ENCODE results near the gene CDKN2D.

Gene CDKN2D

GRCh38 chr19:10568062-10568825, 535 bp downstream of the CDKN2D start:
- peak; percentile 84 to 89 for DNase-seq
- no peak for TF ChIP-seq POLR2A (IDR thresholded peaks at IDR 0.05; ENCODE audit: low read length)
- no peak for TF ChIP-seq GATA1 (IDR thresholded peaks at IDR 0.05; ENCODE audit: low read depth, low read length)

GRCh38 chr19:10567656-10568055, 1.1 kb downstream of the CDKN2D start:
- TF ChIP-seq POLR2A (IDR thresholded peaks at IDR 0.05; ENCODE audit: low read length): no peak
- no peak for TF ChIP-seq GATA1 (IDR thresholded peaks at IDR 0.05; ENCODE audit: low read depth, low read length)
- no peak for DNase-seq

GRCh38 chr19:10566658-10567410, 1.9 kb downstream of the CDKN2D start:
- peak; percentile 50 to 66 for DNase-seq
- TF ChIP-seq GATA1 (IDR thresholded peaks at IDR 0.05; ENCODE audit: low read depth, low read length): no peak
- no peak for TF ChIP-seq POLR2A (IDR thresholded peaks at IDR 0.05; ENCODE audit: low read length)

- TF ChIP-seq POLR2A (IDR thresholded peaks at IDR 0.05; ENCODE audit: low read length): no peak
- TF ChIP-seq GATA1 (IDR thresholded peaks at IDR 0.05; ENCODE audit: low read depth, low read length): no peak
- DNase-seq: no peak
Measured at GRCh38 chr19:10566408-10566657, 2.4 kb downstream of the CDKN2D start.

- TF ChIP-seq GATA1 (IDR thresholded peaks at IDR 0.05; ENCODE audit: low read depth, low read length): no peak
- TF ChIP-seq POLR2A (IDR thresholded peaks at IDR 0.05; ENCODE audit: low read length): peak; percentile 82
- peak; percentile 99 to 100 for DNase-seq
Measured at GRCh38 chr19:10565567-10566407, 3.0 kb downstream of the CDKN2D start, which contains the start of gene KRI1. KRI1 (minus strand) TSS chr19:10566010; CDS start chr19:10565999, 11 bp downstream.

GRCh38 chr19:10565028-10565566, 3.7 kb downstream of the CDKN2D start:
- no peak for TF ChIP-seq POLR2A (IDR thresholded peaks at IDR 0.05; ENCODE audit: low read length)
- TF ChIP-seq GATA1 (IDR thresholded peaks at IDR 0.05; ENCODE audit: low read depth, low read length): no peak
- peak; percentile 83 to 84 for DNase-seq

GRCh38 chr19:10562609-10563008, 6.2 kb downstream of the CDKN2D start:
- TF ChIP-seq POLR2A (IDR thresholded peaks at IDR 0.05; ENCODE audit: low read length): no peak
- TF ChIP-seq GATA1 (IDR thresholded peaks at IDR 0.05; ENCODE audit: low read depth, low read length): no peak
- DNase-seq: no peak

- no peak for DNase-seq
- TF ChIP-seq GATA1 (IDR thresholded peaks at IDR 0.05; ENCODE audit: low read depth, low read length) (no peak), POLR2A (IDR thresholded peaks at IDR 0.05; ENCODE audit: low read length) (no peak)
Measured at GRCh38 chr19:10560154-10560553, 8.6 kb downstream of the CDKN2D start.

- DNase-seq: no peak
- TF ChIP-seq POLR2A (IDR thresholded peaks at IDR 0.05; ENCODE audit: low read length) (no peak), GATA1 (IDR thresholded peaks at IDR 0.05; ENCODE audit: low read depth, low read length) (no peak)
Measured at GRCh38 chr19:10557603-10558197, 11.1 kb downstream of the CDKN2D start.

GRCh38 chr19:10555610-10555973, 13.2 kb downstream of the CDKN2D start:
- no peak for TF ChIP-seq GATA1 (IDR thresholded peaks at IDR 0.05; ENCODE audit: low read depth, low read length)
- TF ChIP-seq POLR2A (IDR thresholded peaks at IDR 0.05; ENCODE audit: low read length): no peak
- no peak for DNase-seq

- TF ChIP-seq GATA1 (IDR thresholded peaks at IDR 0.05; ENCODE audit: low read depth, low read length): no peak
- peak; percentile 6 for TF ChIP-seq POLR2A (IDR thresholded peaks at IDR 0.05; ENCODE audit: low read length)
- no peak for DNase-seq
Measured at GRCh38 chr19:10554760-10555609, 13.8 kb downstream of the CDKN2D start.

GRCh38 chr19:10553943-10554381, 14.8 kb downstream of the CDKN2D start:
- TF ChIP-seq POLR2A (IDR thresholded peaks at IDR 0.05; ENCODE audit: low read length) (no peak), GATA1 (IDR thresholded peaks at IDR 0.05; ENCODE audit: low read depth, low read length) (no peak)
- no peak for DNase-seq
